Epithelial cell of esophagus (primary cell): Measurements from ENCODE around the gene ATF6.

Experiments
- DNase-seq: peaks from one replicate; pipeline ENCODE4 v3.0.0; 2010; ENCODE audit warnings: low read depth
- H3K4me3 ChIP-seq: 2 replicates; pipeline ENCODE4 v1.5.1; 2011; ENCODE audit warnings: mild to moderate bottlenecking, low read length, control low read depth
- CTCF ChIP-seq: IDR thresholded peaks from 2 replicates; pipeline ENCODE4 v1.5.1; 2011; ENCODE audit warnings: low read depth, mild to moderate bottlenecking, low read length, control low read depth, inconsistent platforms; ENCODE audit not compliant: insufficient read depth; ENCODE audit errors: missing control alignments

The ATF6 gene

GRCh38 chr1:161736335-161736969 is 29.7 kb upstream of the ATF6 start:
- no peak for TF ChIP-seq CTCF
- DNase-seq = peak; percentile 87
- H3K4me3 ChIP-seq = no peak overlapping the region

GRCh38 chr1:161737625-161738024 is 28.5 kb upstream of the ATF6 start:
- no peak for TF ChIP-seq CTCF
- H3K4me3 ChIP-seq = no peak overlapping the region
- no peak for DNase-seq

- no peak overlapping the region for H3K4me3 ChIP-seq
- DNase-seq = peak; percentile 86
Measured at GRCh38 chr1:161738627-161739287, 27.4 kb upstream of the ATF6 start.

GRCh38 chr1:161739865-161740566 is 26.1 kb upstream of the ATF6 start:
- TF ChIP-seq CTCF = no peak
- DNase-seq = no peak
- H3K4me3 ChIP-seq = no peak overlapping the region

More at GRCh38 chr1:161738627-161739287, 27.4 kb upstream of the ATF6 start:
- peak; percentile 69 for TF ChIP-seq CTCF

GRCh38 chr1:161740921-161741320 is 25.2 kb upstream of the ATF6 start:
- no peak overlapping the region for H3K4me3 ChIP-seq
- no peak for DNase-seq
- TF ChIP-seq CTCF = no peak

- no peak overlapping the region for H3K4me3 ChIP-seq
- no peak for TF ChIP-seq CTCF
- DNase-seq = peak; percentile 35
Measured at GRCh38 chr1:161743231-161743630, 22.9 kb upstream of the ATF6 start.
